ENCODE results near the gene CCHCR1.

Gene CCHCR1

DNA sequence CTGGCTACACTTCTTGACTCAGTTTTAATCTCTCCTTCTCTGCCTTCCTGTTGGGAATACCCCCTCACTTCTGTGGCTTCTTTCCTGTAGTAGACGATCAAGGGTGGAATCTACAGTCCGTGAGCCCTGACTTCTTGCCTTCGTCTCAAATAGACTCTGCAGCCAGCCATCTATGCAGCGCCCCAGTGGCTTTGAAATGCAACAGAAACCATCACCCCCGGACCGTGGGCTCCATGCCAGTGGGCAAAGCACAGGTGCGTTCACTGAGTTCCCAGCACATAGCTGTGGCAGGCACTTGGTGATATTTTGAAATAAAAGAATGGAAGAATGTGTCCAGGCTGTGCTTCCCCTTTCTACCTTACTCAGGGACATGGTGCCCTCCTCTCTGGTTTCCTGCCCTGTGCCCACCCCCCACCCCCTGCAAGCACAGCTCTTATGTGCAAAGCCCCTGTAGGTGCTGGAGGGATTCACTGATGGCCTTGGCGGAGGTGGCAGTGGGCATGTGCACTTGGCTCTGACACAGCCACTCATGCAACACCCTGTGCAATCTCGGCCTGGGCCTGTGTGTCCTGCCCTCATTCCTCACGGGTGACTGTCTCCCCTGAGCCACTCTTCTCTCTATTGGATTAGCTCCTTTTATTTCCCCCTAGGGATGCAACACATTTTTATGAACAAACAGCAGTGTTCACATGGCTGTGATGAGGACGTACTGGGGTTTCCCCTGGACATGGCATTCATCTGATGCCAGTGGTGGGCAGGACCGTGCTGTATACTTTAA is 31.8 kb downstream of the CCHCR1 start:
- Histone ChIP-seq H3K27ac (replicated peaks) (no peak overlapping the region), H3K4me3 (replicated peaks; ENCODE audit: insufficient read depth, low read length) (no peak overlapping the region), H3K27me3 (ENCODE audit: insufficient read depth, poor library complexity, severe bottlenecking) (peaks cover 5% of the 10 kb centered on the region)
- TF ChIP-seq POLR2AphosphoS5 (IDR thresholded peaks at IDR 0.05; ENCODE audit: low read depth) (no peak), SPI1 (IDR thresholded peaks at IDR 0.05; ENCODE audit: borderline replicate concordance, low read depth) (no peak), GABPA (IDR thresholded peaks at IDR 0.05; ENCODE audit: low read depth) (no peak)
- TF ChIP-seq, protein P1, sequence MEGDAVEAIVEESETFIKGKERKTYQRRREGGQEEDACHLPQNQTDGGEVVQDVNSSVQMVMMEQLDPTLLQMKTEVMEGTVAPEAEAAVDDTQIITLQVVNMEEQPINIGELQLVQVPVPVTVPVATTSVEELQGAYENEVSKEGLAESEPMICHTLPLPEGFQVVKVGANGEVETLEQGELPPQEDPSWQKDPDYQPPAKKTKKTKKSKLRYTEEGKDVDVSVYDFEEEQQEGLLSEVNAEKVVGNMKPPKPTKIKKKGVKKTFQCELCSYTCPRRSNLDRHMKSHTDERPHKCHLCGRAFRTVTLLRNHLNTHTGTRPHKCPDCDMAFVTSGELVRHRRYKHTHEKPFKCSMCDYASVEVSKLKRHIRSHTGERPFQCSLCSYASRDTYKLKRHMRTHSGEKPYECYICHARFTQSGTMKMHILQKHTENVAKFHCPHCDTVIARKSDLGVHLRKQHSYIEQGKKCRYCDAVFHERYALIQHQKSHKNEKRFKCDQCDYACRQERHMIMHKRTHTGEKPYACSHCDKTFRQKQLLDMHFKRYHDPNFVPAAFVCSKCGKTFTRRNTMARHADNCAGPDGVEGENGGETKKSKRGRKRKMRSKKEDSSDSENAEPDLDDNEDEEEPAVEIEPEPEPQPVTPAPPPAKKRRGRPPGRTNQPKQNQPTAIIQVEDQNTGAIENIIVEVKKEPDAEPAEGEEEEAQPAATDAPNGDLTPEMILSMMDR (IDR thresholded peaks at IDR 0.05; ENCODE audit: insufficient read depth, low read length) = no peak
- TF ChIP-seq, protein P2, sequence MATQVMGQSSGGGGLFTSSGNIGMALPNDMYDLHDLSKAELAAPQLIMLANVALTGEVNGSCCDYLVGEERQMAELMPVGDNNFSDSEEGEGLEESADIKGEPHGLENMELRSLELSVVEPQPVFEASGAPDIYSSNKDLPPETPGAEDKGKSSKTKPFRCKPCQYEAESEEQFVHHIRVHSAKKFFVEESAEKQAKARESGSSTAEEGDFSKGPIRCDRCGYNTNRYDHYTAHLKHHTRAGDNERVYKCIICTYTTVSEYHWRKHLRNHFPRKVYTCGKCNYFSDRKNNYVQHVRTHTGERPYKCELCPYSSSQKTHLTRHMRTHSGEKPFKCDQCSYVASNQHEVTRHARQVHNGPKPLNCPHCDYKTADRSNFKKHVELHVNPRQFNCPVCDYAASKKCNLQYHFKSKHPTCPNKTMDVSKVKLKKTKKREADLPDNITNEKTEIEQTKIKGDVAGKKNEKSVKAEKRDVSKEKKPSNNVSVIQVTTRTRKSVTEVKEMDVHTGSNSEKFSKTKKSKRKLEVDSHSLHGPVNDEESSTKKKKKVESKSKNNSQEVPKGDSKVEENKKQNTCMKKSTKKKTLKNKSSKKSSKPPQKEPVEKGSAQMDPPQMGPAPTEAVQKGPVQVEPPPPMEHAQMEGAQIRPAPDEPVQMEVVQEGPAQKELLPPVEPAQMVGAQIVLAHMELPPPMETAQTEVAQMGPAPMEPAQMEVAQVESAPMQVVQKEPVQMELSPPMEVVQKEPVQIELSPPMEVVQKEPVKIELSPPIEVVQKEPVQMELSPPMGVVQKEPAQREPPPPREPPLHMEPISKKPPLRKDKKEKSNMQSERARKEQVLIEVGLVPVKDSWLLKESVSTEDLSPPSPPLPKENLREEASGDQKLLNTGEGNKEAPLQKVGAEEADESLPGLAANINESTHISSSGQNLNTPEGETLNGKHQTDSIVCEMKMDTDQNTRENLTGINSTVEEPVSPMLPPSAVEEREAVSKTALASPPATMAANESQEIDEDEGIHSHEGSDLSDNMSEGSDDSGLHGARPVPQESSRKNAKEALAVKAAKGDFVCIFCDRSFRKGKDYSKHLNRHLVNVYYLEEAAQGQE (IDR thresholded peaks at IDR 0.05; ENCODE audit: insufficient replicate concordance, low read depth) = no peak
- no peak for DNase-seq (ENCODE audit: low read depth in 1 of 2, low spot score in 1 of 2)

DNA sequence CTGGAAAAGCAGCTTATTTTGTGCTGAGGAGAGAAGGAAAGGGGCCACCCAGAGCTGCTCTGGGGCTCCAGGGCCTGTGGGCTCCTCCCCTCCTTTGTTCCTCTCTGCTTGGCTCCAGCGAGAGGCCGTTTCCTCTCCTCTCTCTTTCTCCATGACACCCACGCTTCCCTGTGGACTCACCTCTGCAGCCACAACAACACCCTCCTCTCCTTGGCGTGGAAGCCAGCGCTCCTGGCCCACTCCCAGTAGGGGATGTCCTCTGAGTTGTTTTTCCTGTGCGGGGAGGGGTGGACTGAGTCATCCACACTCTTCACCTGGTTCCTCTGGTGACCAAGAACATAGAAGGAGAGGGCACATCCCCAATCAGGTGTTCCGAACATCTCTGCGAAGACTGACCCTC is 32.4 kb downstream of the CCHCR1 start:
- TF ChIP-seq, protein P1 (IDR thresholded peaks at IDR 0.05; ENCODE audit: insufficient read depth, low read length) = no peak
- TF ChIP-seq GABPA (IDR thresholded peaks at IDR 0.05; ENCODE audit: low read depth) (no peak), SPI1 (IDR thresholded peaks at IDR 0.05; ENCODE audit: borderline replicate concordance, low read depth) (no peak), POLR2AphosphoS5 (IDR thresholded peaks at IDR 0.05; ENCODE audit: low read depth) (no peak)
- TF ChIP-seq, protein P2 (IDR thresholded peaks at IDR 0.05; ENCODE audit: insufficient replicate concordance, low read depth) = no peak
- no peak for DNase-seq (ENCODE audit: low read depth in 1 of 2, low spot score in 1 of 2)
- Histone ChIP-seq H3K27me3 (ENCODE audit: insufficient read depth, poor library complexity, severe bottlenecking) (peaks cover 5% of the 10 kb centered on the region), H3K27ac (replicated peaks) (no peak overlapping the region), H3K4me3 (replicated peaks; ENCODE audit: insufficient read depth, low read length) (no peak overlapping the region)

DNA sequence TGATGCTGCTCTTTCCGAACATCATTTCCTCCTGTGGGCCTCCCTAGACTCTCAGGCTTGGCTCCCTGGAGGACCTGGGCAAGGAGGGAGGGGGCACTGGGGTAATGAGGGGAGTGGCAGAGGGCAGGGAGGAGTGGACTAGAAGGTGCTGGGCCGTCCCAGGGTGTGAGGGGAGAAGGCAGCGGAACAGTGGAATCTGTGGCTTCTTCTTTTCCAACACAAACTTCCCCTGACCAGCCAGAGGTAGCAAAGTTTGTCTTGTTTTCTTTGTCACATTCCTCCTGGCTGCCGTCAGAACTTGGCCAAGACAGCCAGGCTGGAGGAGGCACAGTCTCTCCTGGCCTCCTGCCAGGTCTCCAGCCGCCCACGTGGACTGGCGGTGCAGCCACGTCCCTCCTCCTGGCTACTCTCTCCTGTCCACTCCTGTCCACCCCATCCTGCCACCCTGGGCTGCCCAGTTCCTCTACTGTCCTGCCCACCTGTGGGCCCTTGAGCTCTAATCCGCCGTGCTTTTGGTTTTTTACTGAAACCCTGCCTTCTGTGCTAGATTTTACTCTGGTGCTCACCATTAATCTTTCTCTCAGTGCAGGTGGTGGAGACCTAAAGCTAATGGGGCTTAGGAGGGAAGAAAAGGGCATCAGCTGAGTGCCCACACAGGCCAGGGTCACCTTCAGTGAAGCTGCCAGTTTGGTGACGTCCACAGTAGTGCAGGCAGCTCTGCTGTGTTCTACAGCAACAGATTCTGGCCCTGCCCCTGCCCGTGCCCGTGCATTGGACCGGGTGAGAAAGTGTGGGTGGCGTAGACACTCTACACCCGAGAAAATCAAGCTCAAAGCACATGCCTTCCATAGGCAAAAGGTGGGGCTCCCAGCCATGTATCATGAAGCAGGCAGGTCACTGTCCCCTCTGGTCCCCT is 34.6 kb downstream of the CCHCR1 start:
- Histone ChIP-seq H3K4me3 (replicated peaks; ENCODE audit: insufficient read depth, low read length) (no peak overlapping the region), H3K27ac (replicated peaks) (no peak overlapping the region), H3K27me3 (ENCODE audit: insufficient read depth, poor library complexity, severe bottlenecking) (no peaks in the 10 kb centered on the region)
- DNase-seq (ENCODE audit: low read depth in 1 of 2, low spot score in 1 of 2) = no peak
- TF ChIP-seq, protein P1 (IDR thresholded peaks at IDR 0.05; ENCODE audit: insufficient read depth, low read length) = no peak
- TF ChIP-seq, protein P2 (IDR thresholded peaks at IDR 0.05; ENCODE audit: insufficient replicate concordance, low read depth) = no peak
- no peak for TF ChIP-seq GABPA (IDR thresholded peaks at IDR 0.05; ENCODE audit: low read depth)
- TF ChIP-seq SPI1 (IDR thresholded peaks at IDR 0.05; ENCODE audit: borderline replicate concordance, low read depth) = no peak
- no peak for TF ChIP-seq POLR2AphosphoS5 (IDR thresholded peaks at IDR 0.05; ENCODE audit: low read depth)
